Thoracic aorta (tissue), 2 donors: ENCODE results near the gene STK39. TPM values are rescaled to one million over a fixed set of nuclear protein-coding genes. Genes with fewer than 3 reads are reported as not detected.

Experiments
- ATAC-seq: fragments of 150-250 bp; one replicate; pipeline ENCODE4 v1.8.0; 2017; ENCODE audit warnings: low read depth; ENCODE audit not compliant: insufficient number of reproducible peaks, low FRiP score
- DNase-seq: peaks from one replicate; pipeline ENCODE4 v3.0.0-alpha.2; 2020; ENCODE audit warnings: low spot score
- H3K27ac ChIP-seq, 2 donors: fragments of 200-600 bp; sonication (generic); 1 replicate in 1 of 2; 2 replicates in 1 of 2; pipeline ENCODE4 v1.5.1; 2016; ENCODE audit warnings: mild to moderate bottlenecking in 2 of 2, moderate library complexity in 2 of 2
- H3K27me3 ChIP-seq: fragments of 200-600 bp; sonication (generic); replicated peaks from 2 replicates; pipeline ENCODE4 v1.6.0; 2016; ENCODE audit warnings: mild to moderate bottlenecking; ENCODE audit not compliant: insufficient read depth
- H3K36me3 ChIP-seq: fragments of 200-600 bp; sonication (generic); one replicate; pipeline ENCODE4 v1.5.1; 2016
- H3K4me1 ChIP-seq, 2 donors: fragments of 200-600 bp; sonication (generic); 1 replicate in 1 of 2; 2 replicates in 1 of 2; pipeline versions ENCODE4 v1.5.1 to v1.6.0; 2016; ENCODE audit warnings: low read depth in 2 of 2, mild to moderate bottlenecking in 1 of 2; ENCODE audit not compliant: control insufficient read depth in 1 of 2
- H3K4me3 ChIP-seq: fragments of 200-600 bp; sonication (generic); 2 replicates; pipeline ENCODE4 v1.5.1; 2016; ENCODE audit warnings: mild to moderate bottlenecking
- H3K9me3 ChIP-seq: fragments of 200-600 bp; sonication (generic); 2 replicates; pipeline ENCODE4 v1.5.1; 2016
- total RNA-seq, 2 donors: library from RNA; depleted of rRNA; stranded (reverse); fragments of >200 nt; gene quantifications; one replicate each; pipeline versions ENCODE4 v1.1.0 to v1.2.3, GENCODE V29; 2016
- TF ChIP-seq, protein P1 (sequence below): fragments of 200-600 bp; sonication (generic); IDR thresholded peaks from one replicate; pipeline ENCODE4 v1.5.1; 2019; ENCODE audit warnings: antibody characterized with exemption

Gene STK39
- total RNA-seq, 2 donors from 2014 or later, result 11.5 to 18.5 TPM

DNA sequence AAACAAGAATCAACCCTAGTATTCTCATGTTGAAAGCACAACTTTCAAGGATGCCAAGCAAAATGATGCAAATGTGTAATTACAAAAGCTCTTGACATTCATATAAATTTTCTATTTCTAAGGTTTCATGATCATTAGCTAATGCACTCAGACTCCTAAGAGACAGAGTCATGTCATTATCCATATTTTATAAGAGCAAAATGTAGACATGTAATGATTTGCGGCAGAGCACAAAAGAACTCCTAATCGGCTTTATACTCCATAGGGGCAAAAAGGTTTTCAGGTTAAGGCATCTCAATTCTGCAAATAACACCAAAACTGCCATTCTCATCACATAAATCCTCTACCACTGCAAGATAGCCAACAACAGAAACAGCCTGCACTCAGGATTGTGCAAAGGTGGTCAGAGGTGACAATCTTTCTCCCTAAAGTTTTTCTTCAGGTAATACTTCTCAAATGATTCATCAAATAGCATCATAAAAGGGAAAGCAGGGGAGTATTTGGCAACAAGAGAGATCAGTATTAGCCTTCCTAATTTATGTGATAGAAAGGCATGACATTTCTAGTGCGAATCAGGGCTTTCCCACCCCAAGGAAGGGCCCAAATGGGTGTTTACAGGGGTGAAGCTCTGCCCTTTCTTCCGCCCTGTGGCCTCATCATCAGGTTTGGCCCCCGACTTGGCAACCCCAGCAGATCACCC is 64.7 kb downstream of the STK39 start:
- TF ChIP-seq, protein P1, sequence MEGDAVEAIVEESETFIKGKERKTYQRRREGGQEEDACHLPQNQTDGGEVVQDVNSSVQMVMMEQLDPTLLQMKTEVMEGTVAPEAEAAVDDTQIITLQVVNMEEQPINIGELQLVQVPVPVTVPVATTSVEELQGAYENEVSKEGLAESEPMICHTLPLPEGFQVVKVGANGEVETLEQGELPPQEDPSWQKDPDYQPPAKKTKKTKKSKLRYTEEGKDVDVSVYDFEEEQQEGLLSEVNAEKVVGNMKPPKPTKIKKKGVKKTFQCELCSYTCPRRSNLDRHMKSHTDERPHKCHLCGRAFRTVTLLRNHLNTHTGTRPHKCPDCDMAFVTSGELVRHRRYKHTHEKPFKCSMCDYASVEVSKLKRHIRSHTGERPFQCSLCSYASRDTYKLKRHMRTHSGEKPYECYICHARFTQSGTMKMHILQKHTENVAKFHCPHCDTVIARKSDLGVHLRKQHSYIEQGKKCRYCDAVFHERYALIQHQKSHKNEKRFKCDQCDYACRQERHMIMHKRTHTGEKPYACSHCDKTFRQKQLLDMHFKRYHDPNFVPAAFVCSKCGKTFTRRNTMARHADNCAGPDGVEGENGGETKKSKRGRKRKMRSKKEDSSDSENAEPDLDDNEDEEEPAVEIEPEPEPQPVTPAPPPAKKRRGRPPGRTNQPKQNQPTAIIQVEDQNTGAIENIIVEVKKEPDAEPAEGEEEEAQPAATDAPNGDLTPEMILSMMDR, result no peak
- ATAC-seq (no peak), DNase-seq (no peak)
- no peak overlapping the region for H3K27ac ChIP-seq
- no peaks in the 10 kb centered on the region for H3K27me3 ChIP-seq
- no peaks in the 10 kb centered on the region for H3K9me3 ChIP-seq
- no peaks in the 10 kb centered on the region for H3K36me3 ChIP-seq
- peaks cover 13 to 32% of the 10 kb centered on the region in 2 donors for H3K4me1 ChIP-seq
- H3K4me3 ChIP-seq, result no peak overlapping the region

DNA sequence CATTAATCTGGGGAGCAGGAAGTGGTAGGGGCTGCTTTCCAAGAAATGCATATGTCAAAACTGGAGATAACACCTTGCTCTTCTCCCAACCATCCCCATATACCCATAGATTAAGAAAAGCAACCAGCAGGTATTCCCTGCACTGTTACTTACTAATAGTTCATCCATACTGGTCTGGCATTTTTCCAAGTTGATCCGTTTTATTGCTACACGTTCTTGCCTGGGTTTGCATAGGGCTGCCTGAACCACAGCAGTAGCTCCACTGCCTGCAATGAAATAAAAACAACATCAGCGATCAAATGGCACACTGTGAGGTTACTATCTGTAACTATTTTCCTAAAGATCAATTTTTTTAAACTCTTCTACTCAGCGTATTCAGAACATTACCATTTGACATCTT is 65.6 kb downstream of the STK39 start:
- H3K36me3 ChIP-seq, result no peaks in the 10 kb centered on the region
- DNase-seq (no peak), ATAC-seq (no peak)
- no peaks in the 10 kb centered on the region for H3K27me3 ChIP-seq
- H3K4me1 ChIP-seq, result peaks cover 13 to 32% of the 10 kb centered on the region in 2 donors
- no peaks in the 10 kb centered on the region for H3K9me3 ChIP-seq
- no peak overlapping the region for H3K4me3 ChIP-seq
- H3K27ac ChIP-seq, result no peak overlapping the region
- TF ChIP-seq, protein P1, result no peak

DNA sequence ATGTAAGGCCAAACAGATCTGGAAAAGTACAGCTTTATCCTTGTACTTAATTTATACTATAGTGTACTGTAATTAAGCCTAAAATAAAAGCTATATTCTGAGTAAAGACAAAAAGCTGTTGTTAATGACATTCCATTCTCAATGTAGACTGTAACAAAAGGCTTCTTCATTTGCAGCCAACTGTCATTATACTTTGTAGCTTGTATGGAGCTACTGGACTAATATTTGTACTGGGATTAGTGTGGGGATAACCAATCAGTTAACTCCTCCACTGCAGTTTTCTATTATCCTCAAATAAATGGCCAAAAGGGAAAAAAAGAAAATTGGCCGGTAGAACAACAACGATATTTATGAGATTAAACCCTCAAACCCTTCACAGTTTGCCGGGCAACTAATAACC is 66.5 kb downstream of the STK39 start:
- Histone ChIP-seq H3K4me1 (peaks cover 13 to 30% of the 10 kb centered on the region in 2 donors), H3K27ac (no peak overlapping the region), H3K9me3 (no peaks in the 10 kb centered on the region), H3K4me3 (no peak overlapping the region), H3K36me3 (no peaks in the 10 kb centered on the region), H3K27me3 (no peaks in the 10 kb centered on the region)
- DNase-seq, result no peak
- TF ChIP-seq, protein P1, result no peak
- ATAC-seq, result no peak

DNA sequence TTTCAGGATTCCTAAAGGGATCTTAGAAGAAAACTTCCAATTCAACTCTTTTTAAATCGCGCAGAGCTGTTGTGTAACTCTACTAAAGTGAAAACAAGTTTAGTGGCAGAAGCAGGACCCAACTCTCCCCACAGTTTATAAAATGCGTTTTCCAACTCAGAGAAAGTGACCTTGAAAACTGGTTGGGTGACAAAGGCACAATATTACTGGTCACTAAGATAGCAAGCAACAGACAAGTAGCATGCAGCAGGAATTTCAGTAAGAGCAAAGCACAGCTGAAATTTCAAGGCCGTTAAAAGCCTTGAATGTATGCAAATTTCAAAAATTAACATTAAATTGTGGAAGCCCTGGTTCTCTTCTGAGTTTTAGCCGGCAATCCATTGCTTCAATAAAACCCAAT is 66.9 kb downstream of the STK39 start:
- no peak overlapping the region for H3K4me3 ChIP-seq
- TF ChIP-seq, protein P1, result no peak

DNA sequence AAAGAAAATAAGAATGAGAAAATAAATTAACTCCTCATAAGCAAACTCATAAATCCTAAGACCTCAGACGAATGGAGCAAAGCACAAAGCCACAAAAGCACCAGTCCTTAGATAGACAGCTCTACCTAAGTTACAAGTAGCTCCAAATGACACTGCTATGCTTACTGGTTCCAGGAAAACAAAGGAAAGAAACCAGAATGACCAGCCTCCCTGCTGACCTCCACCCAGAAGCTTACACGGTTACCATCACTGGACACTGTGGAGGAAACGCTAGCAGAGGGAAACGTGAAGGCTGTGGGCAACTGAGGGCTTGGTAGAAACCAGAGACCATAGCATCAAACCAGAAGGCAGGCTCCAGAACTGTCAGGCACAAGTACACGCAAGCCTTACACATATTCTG is 67.8 kb downstream of the STK39 start:
- H3K36me3 ChIP-seq, result no peaks in the 10 kb centered on the region
- DNase-seq (no peak), ATAC-seq (no peak)
- peaks cover 12 to 17% of the 10 kb centered on the region in 2 donors for H3K4me1 ChIP-seq
- TF ChIP-seq, protein P1, result no peak
- no peaks in the 10 kb centered on the region for H3K27me3 ChIP-seq
- no peak overlapping the region for H3K27ac ChIP-seq
- no peaks in the 10 kb centered on the region for H3K9me3 ChIP-seq
- no peak overlapping the region for H3K4me3 ChIP-seq

More for the DNA sequence above, 66.9 kb downstream of the STK39 start:
- DNase-seq (no peak), ATAC-seq (no peak)
- no peak overlapping the region for H3K27ac ChIP-seq
- H3K36me3 ChIP-seq, result no peaks in the 10 kb centered on the region
- H3K9me3 ChIP-seq, result no peaks in the 10 kb centered on the region
- no peaks in the 10 kb centered on the region for H3K27me3 ChIP-seq
- peaks cover 13 to 26% of the 10 kb centered on the region in 2 donors for H3K4me1 ChIP-seq
